T-helper 9 cell (primary cell): ENCODE results near the gene GASK1B.

ENCODE experiments used
- DNase-seq: peaks from one replicate; pipeline ENCODE4 v3.0.0-alpha.2; 2020
- total RNA-seq, 2 donors: gene quantifications; one replicate each; lab custom pipeline; 2026; lab: John Stamatoyannopoulos, UW

GASK1B gene
- total RNA-seq, result 0 reads per million in 2 donors

DNA sequence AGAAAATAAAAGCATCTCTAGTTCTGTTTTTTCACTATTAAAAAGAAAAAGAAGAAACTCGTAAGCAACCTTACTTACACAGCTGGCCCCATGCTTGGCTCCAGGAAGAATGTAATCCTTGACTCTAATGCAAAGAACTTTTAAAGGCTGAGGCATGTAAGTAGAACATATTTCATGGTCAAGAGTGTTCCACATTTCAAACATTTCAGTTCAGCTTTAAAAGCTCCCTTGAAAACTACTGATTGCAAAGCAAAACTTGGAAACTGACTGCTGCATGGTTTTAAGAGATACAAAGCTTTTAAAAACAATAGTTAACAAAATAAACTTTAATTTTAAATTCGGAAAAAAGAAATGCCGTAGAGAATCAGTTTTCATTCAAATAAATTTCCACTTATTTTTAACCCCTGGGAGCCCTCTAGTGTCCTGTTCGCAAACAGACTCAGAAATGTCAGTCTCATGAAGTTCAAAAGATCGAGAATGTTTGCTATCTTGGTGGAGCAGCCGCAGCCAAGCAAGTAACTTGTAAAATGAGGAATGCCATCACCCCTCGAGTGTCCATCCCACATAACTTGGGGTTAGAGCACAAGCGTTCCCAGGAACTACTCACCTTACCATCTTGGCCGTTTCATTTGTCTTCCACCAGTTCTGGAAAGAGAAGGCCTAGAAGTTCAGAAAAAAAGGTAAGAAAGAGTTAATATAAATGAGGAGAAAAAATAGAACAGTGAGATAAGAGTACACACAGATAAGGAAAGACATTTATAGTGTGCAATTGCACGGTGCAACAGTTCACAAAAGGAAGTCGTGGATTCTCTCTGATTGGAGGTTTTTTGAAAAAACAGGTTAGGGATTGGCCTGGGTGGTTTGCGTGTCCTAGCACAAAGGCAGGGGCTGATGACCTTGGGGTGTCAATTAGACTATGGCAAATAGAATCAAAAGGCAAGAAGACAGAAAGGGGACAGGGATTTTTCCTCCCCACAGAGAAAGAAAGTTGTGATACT, at the start of gene GASK1B:
Gene GASK1B, minus strand, starts transcription at position 765 of the 998 bp plus-strand sequence. CDS start 1,650 bp downstream, outside the sequence.
- no peak for DNase-seq

DNA sequence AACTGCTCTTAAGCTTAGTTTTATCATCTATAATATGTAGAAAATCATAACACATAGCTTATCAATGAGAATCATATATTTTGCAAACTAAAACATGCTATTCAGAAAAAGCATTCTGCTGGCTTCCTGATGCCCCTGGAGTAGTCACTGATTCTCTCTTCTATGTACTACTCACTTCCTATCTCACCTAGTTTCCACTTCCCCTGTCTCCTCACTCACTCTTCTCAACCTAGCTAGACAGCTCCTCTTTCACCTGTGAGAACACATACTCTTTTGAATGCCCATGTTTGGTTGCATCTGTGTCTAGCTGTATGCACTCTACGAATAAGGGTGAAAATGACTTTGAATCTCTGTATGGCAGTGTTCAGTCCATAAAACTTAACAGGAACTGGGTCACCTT, 46.8 kb upstream of the GASK1B start:
- no peak for DNase-seq

DNA sequence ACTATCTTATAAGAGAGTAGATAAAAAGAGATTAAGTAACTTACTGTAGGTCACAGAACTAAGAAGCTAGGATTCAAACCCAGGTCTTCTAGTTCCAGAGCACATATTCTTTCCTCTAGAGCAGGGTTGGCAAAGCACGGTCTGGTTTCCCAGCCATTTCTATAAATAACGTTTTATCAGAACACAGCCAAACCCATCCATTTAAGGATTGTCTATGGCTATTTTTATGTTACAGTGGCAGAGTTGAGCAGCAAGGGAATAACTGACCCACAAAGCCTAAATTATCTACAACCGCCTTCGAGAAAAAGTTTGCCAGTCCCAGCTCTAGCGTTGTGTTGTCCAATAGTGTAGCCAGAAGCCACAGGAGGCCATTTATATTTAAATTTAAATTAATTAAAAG, 44.9 kb upstream of the GASK1B start:
- DNase-seq, result no peak

DNA sequence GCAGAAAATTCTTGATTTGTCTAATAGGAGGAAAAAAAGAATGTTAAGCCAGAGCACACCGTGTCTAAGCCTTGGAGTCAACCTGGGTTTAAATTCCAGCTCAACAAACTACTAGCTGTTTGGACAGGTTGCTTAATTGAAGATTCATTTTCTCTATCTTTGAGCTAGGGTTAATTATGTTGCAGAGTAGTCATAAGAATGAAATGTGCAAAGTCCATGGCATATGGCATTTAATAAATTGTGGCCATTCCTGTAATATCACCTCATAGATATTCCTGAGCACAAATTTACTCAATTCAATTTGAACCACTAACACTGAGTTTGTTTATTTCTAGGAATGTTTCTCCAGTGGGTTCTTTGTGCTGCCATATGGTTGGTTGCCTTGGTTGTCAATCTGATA, 42.0 kb upstream of the GASK1B start:
- no peak for DNase-seq

DNA sequence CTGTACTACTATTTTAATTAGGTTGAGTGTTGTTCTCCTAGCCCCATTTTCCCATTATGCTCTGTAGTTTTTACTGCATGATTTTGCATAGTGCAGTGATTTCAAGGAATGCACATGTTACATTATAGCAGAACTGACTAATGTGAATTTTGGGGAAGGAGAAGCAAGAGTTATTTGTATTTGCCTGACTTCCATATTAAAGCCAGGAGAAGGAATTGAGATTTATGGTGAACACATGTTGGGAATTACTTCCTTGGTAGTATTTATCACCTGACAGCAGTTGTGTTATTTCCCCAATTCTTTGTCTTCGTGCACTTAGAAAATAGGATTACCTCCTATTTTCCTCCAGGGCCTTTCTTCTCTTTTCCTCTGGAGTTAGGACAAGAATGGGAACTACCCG, 40.6 kb upstream of the GASK1B start:
- no peak for DNase-seq

DNA sequence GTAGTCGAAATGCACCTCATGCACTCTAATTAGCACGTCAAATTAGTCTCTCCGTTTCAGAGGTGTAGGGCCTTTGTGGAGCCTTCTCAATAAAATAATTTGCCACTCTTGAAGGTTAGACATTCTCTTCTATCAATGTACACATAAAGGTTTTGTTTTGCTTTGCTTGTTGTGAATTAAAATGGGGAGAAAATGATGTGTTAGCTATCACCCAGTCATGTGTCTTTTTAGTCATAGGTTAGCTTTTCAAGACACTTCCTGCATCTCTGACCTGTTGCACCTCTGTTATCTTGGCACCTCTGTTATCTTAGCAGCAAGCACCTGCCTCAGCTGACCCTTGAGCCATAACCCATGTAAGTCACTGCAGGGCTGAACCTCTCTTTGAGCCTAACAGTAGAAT, 38.4 kb upstream of the GASK1B start:
- DNase-seq, result no peak

DNA sequence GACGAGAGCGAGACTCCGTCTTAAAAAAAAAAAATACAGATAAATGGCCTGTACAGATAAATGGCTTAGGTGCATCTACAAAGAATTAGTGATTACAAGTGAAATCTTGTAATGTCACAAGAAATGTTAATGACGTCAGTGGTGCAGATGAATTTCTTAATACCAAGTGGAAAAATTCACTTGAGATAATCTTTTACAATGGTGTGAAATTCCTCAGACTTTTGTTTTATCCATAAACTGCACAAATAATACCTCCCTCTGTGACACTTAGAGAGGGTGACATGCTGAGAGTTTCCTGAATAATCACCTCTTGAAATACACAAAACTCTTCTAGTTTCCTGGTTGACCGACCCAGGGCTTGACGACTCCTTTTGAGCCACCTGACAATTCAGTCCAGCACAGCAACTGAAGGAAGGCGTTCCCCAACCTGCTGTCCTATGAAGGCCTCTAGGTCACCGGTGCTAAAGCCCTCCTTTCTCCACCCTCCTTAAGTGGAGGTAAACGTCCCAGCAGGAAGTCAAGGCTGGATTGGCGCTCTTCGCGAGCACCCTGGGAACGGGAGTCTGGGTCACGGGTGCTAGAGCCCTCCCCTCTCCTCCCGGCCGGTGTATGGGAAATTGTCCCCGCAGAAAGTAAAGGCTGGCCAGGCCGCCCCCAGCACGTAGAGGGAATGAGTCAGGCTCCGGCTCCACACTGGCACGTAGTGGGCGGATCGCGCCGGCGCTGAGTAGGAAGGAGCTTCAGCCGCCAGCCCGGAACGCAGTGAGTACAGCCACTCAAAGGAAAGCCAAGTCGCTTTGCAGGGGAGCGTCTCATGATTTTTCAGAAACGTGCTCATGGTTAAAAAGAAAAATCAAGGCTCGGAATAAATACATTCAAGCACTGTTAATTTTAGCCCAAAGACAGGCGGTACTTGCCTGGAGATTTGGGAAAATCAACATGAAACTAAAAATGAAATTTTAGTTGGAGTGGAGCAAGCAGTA, 37.3 kb upstream of the GASK1B start, which contains the start of gene TMEM144:
Gene TMEM144, plus strand, starts transcription at position 662 of the 983 bp plus-strand sequence. CDS start 2,182 bp downstream, outside the sequence.
- no peak for DNase-seq

DNA sequence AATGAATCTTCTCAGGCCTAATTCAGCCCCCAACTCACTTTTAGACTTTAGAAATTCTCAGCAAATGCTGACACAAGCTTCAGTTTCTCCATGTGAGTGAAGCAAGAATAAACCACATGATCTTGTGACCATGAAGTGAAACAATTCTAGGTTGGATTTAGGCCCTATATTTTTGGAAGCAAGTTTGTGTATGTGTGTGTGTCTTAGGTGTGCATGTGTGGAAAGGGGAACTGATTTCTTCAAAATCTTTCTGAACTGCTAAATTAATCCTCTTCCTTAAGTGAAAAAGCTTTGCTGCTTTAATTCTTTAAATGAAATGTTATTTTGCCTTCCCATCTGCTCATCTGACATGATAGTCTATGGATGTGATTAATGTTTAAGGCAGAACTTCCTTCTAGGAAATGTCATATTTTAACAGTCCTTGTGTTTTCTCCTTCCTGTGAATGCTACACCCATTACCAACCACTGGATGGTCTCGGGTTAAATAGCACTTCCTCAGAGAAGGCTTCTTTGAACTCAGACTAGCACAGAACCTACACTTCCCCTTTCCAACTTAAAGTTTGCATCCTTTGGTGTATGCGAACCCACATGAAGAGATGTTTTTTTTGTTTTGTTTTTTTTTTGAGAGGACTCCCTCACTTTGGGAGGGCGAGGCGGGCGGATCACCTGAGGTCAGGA, 36.3 kb upstream of the GASK1B start:
- no peak for DNase-seq

DNA sequence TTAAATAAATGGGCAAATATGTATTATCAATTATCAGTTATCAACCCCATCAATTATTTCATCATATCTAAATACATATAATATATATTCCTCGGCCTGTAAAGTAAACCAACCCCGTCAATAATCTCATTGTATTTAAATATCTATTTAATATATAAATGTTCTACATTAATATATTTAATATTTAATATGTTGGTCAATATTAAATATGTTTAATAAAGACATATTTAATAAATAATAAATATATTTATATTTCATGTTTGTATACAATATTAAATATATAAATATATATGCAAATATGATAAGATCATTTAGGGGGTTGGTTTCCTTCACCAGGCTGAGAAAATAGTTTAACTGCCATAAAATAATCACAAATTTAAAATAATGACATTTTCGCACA, 31.1 kb upstream of the GASK1B start:
- DNase-seq, result no peak

DNA sequence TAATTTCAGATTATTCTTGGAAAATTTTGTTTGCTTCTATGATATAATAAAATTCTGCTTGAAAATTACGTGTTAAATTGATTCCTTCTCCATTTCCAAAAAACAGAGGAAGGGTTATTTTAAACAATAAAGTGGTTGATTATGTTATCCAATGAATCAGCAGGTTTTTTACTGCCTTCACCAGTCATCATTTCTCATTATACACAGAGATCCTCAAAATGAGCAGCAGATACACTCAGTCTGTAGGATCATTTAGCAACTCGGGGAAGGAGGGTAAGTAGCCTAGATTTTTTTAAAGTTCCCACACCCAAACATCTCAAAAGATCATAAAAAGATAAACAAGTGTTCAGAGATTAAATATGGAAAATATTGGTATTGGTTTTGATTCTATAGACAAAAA, 30.6 kb upstream of the GASK1B start:
- DNase-seq, result no peak

DNA sequence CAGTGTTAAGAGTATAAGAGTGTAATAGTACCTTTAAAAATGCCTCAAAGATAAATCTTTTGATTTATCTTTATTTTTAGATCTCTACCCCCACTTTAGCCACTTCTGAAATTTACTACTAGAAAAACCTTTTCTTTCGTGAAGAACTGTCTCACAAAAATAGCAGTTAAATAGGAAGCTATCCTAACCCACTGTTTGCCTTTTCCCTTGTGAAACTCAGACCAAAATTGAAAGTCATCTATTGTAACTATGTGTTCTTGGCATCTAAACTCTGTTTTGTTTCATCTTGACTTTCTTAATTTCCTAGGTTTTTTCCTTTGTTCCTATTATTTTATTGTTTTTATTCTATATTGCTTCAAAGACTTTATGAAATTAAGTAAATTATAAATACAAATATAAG, 29.7 kb upstream of the GASK1B start:
- DNase-seq, result no peak

DNA sequence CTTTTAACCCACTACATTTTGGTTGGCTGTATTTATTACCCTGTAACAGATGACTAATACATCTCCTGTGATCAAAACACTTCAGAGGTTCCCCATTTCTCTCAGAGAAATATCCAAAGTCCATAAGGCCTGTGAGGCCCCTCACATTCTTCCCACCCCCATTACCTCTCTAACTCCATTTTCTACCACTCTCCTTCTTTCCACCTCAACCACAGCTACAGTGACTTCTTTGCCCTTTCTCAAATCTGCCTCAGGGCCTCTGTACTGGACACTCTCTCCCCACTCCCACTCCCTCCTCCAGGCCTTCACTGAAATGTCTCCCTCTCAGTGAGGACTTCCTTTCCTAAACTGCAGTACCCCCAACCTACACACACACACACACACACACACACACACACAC, 29.1 kb upstream of the GASK1B start:
- no peak for DNase-seq

DNA sequence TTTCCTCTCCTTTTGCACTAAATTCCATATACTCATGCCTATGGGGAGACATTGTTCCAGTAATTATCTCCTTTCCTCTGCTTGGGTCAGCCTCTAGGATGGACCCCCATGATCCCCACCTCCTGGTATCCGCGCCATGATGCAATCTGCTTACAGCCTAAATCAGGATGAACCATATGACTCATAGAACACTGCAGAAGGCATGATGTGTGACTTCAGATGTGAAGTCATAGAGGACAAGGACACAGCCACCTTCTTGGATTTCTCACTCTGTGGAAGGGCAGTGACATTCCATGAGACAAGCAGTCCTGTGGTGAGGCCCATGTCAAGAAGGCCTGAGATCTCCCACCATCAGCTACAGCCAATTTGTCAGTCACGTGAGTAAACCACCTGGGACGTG, 28.5 kb upstream of the GASK1B start:
- DNase-seq, result no peak

DNA sequence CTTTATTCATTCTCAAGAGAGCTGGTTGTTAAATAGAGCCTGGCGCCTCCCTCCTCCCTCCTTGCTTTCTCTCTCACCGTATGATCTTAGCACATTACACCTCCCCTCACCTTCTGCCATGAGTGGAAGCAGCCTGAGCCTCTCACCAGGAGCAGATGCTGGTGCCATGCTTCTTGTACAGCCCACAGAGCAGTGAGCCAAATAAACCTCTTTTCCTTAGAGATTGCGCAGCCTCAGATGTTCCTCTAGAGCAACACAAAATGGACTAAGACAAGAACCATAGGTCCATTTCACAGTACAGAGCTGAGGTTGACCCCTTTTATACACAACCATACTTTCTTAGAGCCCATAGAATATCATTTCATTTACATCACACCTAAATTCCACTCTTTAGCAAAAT, 27.4 kb upstream of the GASK1B start:
- DNase-seq, result no peak

DNA sequence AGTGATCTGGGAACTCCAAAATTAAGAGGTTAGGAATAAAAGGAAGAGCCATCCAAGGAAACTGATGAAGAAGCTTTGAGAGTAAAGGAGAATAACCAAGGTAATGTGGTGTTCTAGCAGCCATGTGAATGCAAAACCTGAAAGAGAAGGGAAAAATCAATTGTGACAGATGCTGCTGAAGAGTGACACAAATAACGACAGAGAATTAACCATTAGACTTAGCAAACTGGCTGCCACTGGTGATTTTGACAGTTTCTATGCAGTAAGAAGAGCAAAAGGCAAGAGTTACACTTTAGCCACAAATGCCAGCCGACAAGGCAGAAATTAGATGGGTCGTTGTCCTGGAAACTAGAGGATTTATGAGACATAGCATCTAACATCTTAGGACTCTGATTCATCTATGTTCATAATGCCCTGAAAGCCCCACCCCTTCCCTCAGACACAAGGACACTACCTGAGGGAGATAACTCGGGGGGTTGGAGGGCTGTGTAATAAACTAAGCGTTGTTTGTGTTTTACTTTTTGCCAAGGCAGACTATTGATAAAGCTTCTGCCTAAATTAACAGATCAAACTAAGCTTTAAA, 24.5 kb upstream of the GASK1B start:
- no peak for DNase-seq

DNA sequence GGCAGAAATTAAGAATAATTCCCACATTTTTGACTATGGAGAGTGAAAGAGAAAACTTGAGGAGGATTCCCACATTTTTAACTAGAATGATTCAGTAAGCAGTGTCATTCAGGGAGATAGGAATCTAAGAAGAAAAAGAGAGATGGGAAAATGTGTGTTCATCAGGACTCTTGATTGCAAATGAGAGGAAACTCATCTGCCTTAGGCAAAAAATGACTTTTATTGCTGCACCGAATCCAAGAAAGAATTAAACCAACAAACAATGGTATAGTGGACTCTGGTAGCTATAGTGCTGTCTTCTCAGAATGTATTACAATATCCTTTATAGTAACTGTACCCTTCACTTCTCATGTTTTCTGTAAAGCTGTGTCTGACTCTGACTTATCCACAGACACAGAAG, 22.5 kb upstream of the GASK1B start:
- DNase-seq, result no peak

DNA sequence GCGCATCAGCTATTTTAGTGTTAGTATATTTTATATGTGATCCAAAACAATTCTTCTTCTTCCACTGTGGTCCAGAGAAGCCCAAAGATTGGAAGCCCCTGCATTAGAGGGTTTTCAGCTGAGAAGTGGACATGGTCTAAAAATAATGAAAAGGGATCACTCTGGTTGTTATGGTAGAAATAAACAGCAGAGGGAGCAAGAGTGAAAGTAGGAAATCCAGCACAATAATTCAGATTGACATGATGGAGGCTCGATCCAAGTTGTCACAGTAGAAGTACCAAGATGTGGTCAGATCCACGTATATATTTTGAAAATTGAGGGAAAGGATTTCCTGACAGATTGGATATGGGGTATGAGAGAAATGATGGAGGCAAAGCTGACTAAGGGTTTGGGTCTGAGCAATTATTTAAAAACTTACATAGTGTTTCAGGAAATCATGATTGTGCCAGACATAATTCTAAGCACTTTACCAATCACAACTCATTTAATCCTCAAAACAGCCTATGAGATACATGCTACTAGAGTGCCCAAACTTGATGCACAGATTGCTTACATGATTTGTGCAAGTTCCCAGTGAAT, 20.4 kb upstream of the GASK1B start:
- DNase-seq, result no peak

DNA sequence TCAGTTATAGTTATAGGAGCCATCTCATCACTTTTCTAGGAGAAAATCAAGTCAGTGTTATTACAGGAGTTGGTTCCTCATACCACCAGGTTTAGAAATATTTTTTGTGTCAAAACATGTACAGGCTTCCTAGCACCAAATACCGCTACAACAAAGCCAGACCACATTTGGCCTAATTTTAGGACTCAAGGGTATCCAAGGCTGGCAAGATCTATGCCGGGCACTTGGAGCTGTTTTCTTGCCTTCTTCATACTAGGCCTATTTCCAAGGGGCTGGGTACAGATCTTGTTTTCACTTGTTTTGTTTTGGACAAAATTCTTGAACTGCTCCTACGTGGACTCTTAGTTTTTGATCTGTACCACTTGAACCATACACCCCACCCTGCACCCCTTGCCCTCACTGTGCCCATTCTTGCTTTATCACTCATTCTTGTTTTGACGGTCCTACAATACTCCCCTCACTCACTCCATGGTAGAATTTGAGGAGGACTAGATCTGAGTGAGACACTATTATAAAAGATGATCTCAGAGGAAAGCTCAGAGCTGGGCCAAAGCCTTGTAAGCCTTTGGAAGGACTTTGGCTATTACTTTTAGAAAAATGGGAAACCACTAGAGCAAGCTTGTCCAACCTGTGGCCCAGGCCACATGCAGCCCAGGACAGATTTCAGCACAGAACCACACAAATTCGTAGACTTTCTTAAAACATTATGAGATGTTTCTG, 19.8 kb upstream of the GASK1B start:
- DNase-seq, result no peak

DNA sequence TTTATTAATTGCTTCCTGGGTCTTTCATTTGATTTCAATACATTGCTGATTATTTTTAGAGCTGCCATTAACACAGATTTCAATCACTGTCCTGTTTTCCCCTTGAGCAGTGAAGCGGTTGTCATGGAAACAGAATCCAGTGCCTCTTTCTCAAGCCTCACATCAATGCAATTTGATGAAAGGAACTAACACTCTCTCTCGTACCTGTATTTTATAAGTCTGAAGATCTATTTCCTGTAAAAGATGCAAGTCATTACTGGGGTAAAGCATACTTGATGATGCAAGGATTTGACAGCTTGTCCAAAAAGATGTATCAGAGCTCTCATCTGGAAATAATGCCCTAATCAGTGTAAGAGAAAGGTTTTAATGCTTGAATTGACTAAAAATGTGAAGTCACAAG, 17.9 kb upstream of the GASK1B start:
- no peak for DNase-seq

DNA sequence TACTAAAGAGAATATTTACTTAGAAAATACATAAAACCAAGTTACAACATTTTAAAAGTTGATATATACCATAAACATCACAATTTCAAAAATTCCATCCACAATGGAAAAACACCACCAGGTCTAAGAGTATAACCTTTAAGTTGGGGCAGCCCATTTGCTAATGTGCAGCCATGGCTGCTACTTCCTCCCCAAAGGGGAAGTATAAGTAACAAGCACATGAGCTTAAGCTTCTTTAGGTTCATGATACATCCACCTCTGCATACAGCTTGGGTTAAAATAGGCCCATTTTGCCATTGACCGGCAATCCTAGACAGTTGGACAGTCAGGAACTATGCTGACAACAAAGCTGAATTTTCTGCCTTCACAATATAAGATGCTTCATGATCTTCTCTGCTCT, 16.6 kb upstream of the GASK1B start:
- no peak for DNase-seq

DNA sequence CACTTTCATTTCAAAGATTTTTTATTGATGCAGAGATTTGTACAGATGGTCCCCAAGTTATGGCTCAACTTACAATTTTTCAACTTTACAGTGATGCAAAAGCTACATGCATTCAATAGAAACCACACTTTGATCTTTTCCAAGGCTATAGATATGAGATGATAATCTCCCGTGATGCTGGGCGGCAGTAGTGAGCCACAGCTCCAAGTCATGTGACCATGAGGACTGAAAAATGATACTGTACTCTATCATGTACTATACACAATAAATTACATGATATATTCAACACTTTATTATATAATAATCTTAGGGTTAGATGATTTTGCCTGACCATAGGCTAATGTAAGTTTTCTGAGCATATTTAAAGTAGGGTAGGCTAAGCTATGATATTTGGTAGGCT, 14.0 kb upstream of the GASK1B start:
- no peak for DNase-seq
